GM23338 (cell line): ENCODE measurements around the gene AIRE. TPM values are rescaled to one million over a fixed set of nuclear protein-coding genes. Genes with fewer than 3 reads are reported as not detected.

Source experiments
- ATAC-seq: fragments of 200-7000 bp; cut with Tn5 transposase; 3 replicates; pipeline ENCODE4 v1.9.1; 2020
- DNase-seq: peaks from one replicate; pipeline ENCODE4 v3.0.0-alpha.2; 2015; ENCODE audit warnings: low spot score
- H2AFZ ChIP-seq: fragments of 200-600 bp; sonication (generic); 2 replicates; pipeline ENCODE4 v1.8.0; 2016; ENCODE audit warnings: antibody characterized with exemption, mild to moderate bottlenecking, moderate library complexity
- H3F3A ChIP-seq: fragments of 200-600 bp; sonication (generic); replicated peaks from 2 replicates; pipeline ENCODE4 v1.8.0; 2017; ENCODE audit warnings: antibody characterized with exemption, mixed run types, low read depth
- H3K27ac ChIP-seq: fragments of 200-600 bp; sonication (generic); 2 replicates; pipeline ENCODE4 v1.6.1; 2016; ENCODE audit warnings: low read depth
- H3K27me3 ChIP-seq: fragments of 200-600 bp; sonication (generic); 2 replicates; pipeline ENCODE4 v1.8.0; 2016; ENCODE audit warnings: mild to moderate bottlenecking, mixed run types, moderate library complexity; ENCODE audit not compliant: insufficient read depth
- H3K36me3 ChIP-seq: fragments of 200-600 bp; sonication (generic); 2 replicates; pipeline ENCODE4 v1.8.0; 2016; ENCODE audit warnings: mild to moderate bottlenecking; ENCODE audit not compliant: insufficient read depth
- H3K4me1 ChIP-seq: fragments of 200-600 bp; sonication (generic); 2 replicates; pipeline ENCODE4 v1.8.0; 2016; ENCODE audit warnings: mild to moderate bottlenecking, moderate library complexity; ENCODE audit not compliant: insufficient read depth
- H3K4me2 ChIP-seq: fragments of 200-600 bp; sonication (generic); 2 replicates; pipeline ENCODE4 v1.7.1; 2017; ENCODE audit warnings: mixed run types
- H3K4me3 ChIP-seq: fragments of 200-600 bp; sonication (generic); 2 replicates; pipeline ENCODE4 v1.6.1; 2016; ENCODE audit warnings: mixed run types
- H3K79me2 ChIP-seq: fragments of 200-600 bp; sonication (generic); replicated peaks from 2 replicates; pipeline ENCODE4 v1.8.0; 2017; ENCODE audit warnings: mild to moderate bottlenecking; ENCODE audit not compliant: insufficient read depth
- H3K9me2 ChIP-seq: fragments of 200-600 bp; sonication (generic); 2 replicates; pipeline ENCODE4 v1.8.0; 2017; ENCODE audit not compliant: insufficient read depth
- H4K20me1 ChIP-seq: fragments of 200-600 bp; sonication (generic); replicated peaks from 2 replicates; pipeline ENCODE4 v1.8.0; 2017; ENCODE audit warnings: mild to moderate bottlenecking; ENCODE audit not compliant: insufficient read depth
- H3K27ac Mint-ChIP-seq: 2 replicates; pipeline ENCODE4 v1.8.0; 2020; ENCODE audit warnings: inconsistent platforms, mild to moderate bottlenecking, moderate library complexity, mixed read lengths
- H3K27me3 Mint-ChIP-seq: 3 replicates; pipeline ENCODE4 v1.8.0; 2022; ENCODE audit warnings: low read depth, mild to moderate bottlenecking, moderate library complexity, mixed read lengths, inconsistent platforms; ENCODE audit not compliant: insufficient read depth, poor library complexity
- H3K36me3 Mint-ChIP-seq: 3 replicates; pipeline ENCODE4 v1.8.0; 2021; ENCODE audit warnings: low read depth, mild to moderate bottlenecking, inconsistent platforms, moderate library complexity, mixed read lengths
- H3K4me1 Mint-ChIP-seq: 3 replicates; pipeline ENCODE4 v1.8.0; 2020; ENCODE audit warnings: mild to moderate bottlenecking, inconsistent platforms, mixed read lengths
- H3K4me3 Mint-ChIP-seq: 3 replicates; pipeline ENCODE4 v1.8.0; 2021; ENCODE audit warnings: moderate library complexity, mild to moderate bottlenecking, inconsistent platforms, mixed read lengths
- H3K9me3 Mint-ChIP-seq: 3 replicates; pipeline ENCODE4 v1.8.0; 2020; ENCODE audit warnings: moderate library complexity, mild to moderate bottlenecking, inconsistent platforms, mixed read lengths
- CREB1 ChIP-seq: fragments of 250-450 bp; sonication (Bioruptor Pico); IDR thresholded peaks from 2 replicates; pipeline ENCODE4 v1.5.0; 2020; ENCODE audit warnings: low read depth, mild to moderate bottlenecking, moderate library complexity
- ETS1 ChIP-seq: IDR thresholded peaks from 2 replicates; pipeline ENCODE4 v1.6.1; 2016; ENCODE audit warnings: antibody characterized with exemption
- EZH2 ChIP-seq: fragments of 200-600 bp; sonication (generic); IDR thresholded peaks from one replicate; pipeline ENCODE4 v1.8.0; 2017; ENCODE audit warnings: antibody characterized with exemption, mild to moderate bottlenecking, low read depth; ENCODE audit not compliant: unreplicated experiment
- NANOG ChIP-seq: IDR thresholded peaks from 2 replicates; pipeline ENCODE4 v1.6.1; 2016; ENCODE audit warnings: antibody characterized with exemption, borderline replicate concordance
- POLR2AphosphoS5 ChIP-seq: IDR thresholded peaks from 2 replicates; pipeline ENCODE4 v1.6.1; 2016; ENCODE audit warnings: antibody characterized with exemption, low read depth
- REST ChIP-seq: IDR thresholded peaks from one replicate; pipeline ENCODE4 v1.6.1; 2018; ENCODE audit warnings: antibody characterized with exemption; ENCODE audit not compliant: unreplicated experiment
- STAT1 ChIP-seq: IDR thresholded peaks from one replicate; pipeline ENCODE4 v1.6.1; 2016; ENCODE audit warnings: antibody characterized with exemption; ENCODE audit not compliant: unreplicated experiment
- ZNF114 ChIP-seq: fragments of 250-450 bp; sonication (Bioruptor Pico); IDR thresholded peaks from 2 replicates; pipeline ENCODE4 v1.5.0; 2020; ENCODE audit warnings: mild to moderate bottlenecking, moderate library complexity
- ZNF331 ChIP-seq: fragments of 250-450 bp; sonication (Bioruptor Pico); IDR thresholded peaks from 2 replicates; pipeline ENCODE4 v1.5.0; 2020; ENCODE audit warnings: low read depth, mild to moderate bottlenecking, moderate library complexity
- ZNF462 ChIP-seq: fragments of 250-450 bp; sonication (Bioruptor Pico); IDR thresholded peaks from 2 replicates; pipeline ENCODE4 v1.5.0; 2020; ENCODE audit warnings: mild to moderate bottlenecking, moderate library complexity
- polyA plus RNA-seq: library from polyadenylated mRNA; unstranded; fragments of >200 nt; fragmentation: Nextera tagmentation; extraction: Ambion mirVana; gene quantifications from 2 replicates; pipeline ENCODE4 v1.2.1, GENCODE V29; 2016
- total RNA-seq: library from RNA; depleted of rRNA; stranded (reverse); fragments of >200 nt; shearing (Covaris generic); gene quantifications from 2 replicates; pipeline ENCODE4 v1.2.3, GENCODE V29; 2014

AIRE gene
- total and polyA plus RNA-seq, 2 experiments from 2014 or later: 0.10 TPM; not detected in 1

GRCh38 chr21:44291078-44291935 is 5.6 kb downstream of the AIRE start:
- ATAC-seq (no peak), DNase-seq (no peak)
- Histone ChIP-seq H3K36me3 (no peaks in the 10 kb centered on the region), H3K9me2 (no peaks in the 10 kb centered on the region), H4K20me1 (no peaks in the 10 kb centered on the region), H3K27ac (no peak overlapping the region), H3F3A (no peaks in the 10 kb centered on the region), H3K79me2 (no peaks in the 10 kb centered on the region), H3K4me1 (no peaks in the 10 kb centered on the region), H3K27me3 (no peaks in the 10 kb centered on the region), H2AFZ (no peak overlapping the region), H3K4me3 (no peak overlapping the region), H3K4me2 (no peak overlapping the region)
- TF ChIP-seq REST: no peak
- no peak for TF ChIP-seq NANOG
- TF ChIP-seq ZNF331 (CRISPR knock-in tag): no peak
- no peak for TF ChIP-seq ZNF114 (CRISPR knock-in tag)
- no peak for TF ChIP-seq STAT1
- TF ChIP-seq EZH2: no peak
- TF ChIP-seq CREB1 (CRISPR knock-in tag): no peak
- TF ChIP-seq ZNF462 (CRISPR knock-in tag): no peak
- no peak for TF ChIP-seq POLR2AphosphoS5
- no peak for TF ChIP-seq ETS1
- no peaks in the 10 kb centered on the region for H3K36me3 Mint-ChIP-seq
- peaks cover 3% of the 10 kb centered on the region for H3K27me3 Mint-ChIP-seq
- no peak overlapping the region for H3K27ac Mint-ChIP-seq
- no peak overlapping the region for H3K4me3 Mint-ChIP-seq
- H3K4me1 Mint-ChIP-seq: no peaks in the 10 kb centered on the region
- no peaks in the 10 kb centered on the region for H3K9me3 Mint-ChIP-seq
